Fibroblast of mammary gland (primary cell): ENCODE results near the gene MUS81.

ENCODE experiments used
- DNase-seq: peaks from one replicate; pipeline ENCODE4 v3.0.0-alpha.2; 2010; ENCODE audit warnings: low read depth
- H3K4me3 ChIP-seq: 2 replicates; pipeline ENCODE4 v1.5.1; 2011; ENCODE audit warnings: low read depth, mild to moderate bottlenecking, low read length, moderate library complexity; ENCODE audit not compliant: control insufficient read depth
- TF ChIP-seq, protein P1 (sequence below): conservative IDR thresholded peaks from 2 replicates; pipeline ENCODE4 v1.5.1; 2011; ENCODE audit warnings: low read depth, low read length, inconsistent platforms; ENCODE audit not compliant: control insufficient read depth, insufficient read depth

The MUS81 gene

GRCh38 chr11:65862191-65862735 is 2.0 kb downstream of the MUS81 start:
- TF ChIP-seq, protein P1, sequence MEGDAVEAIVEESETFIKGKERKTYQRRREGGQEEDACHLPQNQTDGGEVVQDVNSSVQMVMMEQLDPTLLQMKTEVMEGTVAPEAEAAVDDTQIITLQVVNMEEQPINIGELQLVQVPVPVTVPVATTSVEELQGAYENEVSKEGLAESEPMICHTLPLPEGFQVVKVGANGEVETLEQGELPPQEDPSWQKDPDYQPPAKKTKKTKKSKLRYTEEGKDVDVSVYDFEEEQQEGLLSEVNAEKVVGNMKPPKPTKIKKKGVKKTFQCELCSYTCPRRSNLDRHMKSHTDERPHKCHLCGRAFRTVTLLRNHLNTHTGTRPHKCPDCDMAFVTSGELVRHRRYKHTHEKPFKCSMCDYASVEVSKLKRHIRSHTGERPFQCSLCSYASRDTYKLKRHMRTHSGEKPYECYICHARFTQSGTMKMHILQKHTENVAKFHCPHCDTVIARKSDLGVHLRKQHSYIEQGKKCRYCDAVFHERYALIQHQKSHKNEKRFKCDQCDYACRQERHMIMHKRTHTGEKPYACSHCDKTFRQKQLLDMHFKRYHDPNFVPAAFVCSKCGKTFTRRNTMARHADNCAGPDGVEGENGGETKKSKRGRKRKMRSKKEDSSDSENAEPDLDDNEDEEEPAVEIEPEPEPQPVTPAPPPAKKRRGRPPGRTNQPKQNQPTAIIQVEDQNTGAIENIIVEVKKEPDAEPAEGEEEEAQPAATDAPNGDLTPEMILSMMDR = no peak
- no peak for DNase-seq
- H3K4me3 ChIP-seq = peak overlapping the region; percentile 90

DNA sequence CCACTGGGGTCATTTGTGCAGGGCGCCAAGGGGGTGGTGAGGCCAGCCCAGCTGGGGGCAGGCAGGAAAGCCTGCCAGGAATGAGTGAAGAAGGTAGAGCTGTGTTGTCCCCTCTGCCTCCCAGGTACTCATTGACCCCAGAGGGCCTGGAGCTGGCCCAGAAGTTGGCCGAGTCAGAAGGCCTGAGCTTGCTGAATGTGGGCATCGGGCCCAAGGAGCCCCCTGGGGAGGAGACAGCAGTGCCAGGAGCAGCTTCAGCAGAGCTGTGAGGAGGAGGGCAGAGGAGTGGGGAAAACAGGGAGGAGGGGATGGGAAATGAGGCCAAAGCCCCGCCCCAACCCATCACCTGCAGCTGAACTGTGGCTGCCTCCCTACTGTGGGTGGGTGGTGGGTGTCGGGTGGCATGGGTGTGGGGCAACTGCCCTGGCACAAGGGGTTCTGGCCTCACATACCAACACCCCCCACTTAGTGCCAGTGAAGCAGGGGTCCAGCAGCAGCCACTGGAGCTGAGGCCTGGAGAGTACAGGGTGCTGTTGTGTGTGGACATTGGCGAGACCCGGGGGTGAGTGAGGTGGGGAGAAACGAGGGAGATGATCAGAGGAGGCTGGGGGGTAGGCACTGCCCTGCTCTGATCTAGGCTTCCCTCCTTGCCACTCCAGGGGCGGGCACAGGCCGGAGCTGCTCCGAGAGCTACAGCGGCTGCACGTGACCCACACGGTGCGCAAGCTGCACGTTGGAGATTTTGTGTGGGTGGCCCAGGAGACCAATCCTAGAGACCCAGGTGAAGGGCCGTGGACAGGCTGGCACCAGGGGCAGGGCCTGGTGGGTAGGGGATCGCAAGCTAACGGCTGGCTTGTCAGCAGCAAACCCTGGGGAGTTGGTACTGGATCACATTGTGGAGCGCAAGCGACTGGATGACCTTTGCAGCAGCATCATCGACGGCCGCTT is 3.0 kb downstream of the MUS81 start:
- H3K4me3 ChIP-seq = no peak overlapping the region
- DNase-seq = no peak
- TF ChIP-seq, protein P1 = no peak

DNA sequence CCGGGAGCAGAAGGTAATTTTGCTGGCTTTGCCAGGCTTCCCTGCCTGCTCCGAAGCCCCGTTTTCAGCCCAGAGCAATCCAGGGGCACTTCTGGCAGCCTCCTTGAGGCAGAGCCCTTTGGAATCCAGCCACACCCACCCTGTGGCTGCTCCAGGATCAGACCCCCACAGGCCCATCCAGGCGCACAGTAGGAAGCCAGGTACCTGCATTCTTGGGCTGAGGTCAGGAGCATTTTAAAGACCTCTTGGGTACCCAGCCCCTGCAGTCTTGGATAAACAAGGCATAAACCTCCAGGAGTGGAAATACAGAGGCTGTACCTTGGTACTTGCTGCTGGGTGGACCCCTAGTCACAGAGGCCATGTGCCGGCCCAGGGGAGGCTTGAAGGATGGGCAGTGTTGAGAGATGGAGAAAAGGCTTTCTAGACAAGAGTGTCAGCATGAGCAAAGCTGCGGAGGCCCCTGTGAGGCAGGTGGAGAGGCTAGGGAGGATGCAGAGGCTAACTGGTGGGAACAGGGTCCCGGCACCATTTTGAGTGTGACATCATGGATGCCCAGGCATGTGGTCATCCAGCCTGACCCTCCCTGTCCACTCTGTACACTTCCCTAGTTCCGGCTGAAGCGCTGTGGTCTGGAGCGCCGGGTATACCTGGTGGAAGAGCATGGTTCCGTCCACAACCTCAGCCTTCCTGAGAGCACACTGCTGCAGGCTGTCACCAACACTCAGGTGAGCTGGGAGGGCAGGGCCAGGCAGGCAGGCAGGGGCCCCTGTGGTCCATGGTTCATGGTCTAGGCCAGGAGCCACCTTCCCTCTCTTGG is 3.9 kb downstream of the MUS81 start:
- TF ChIP-seq, protein P1 = no peak
- DNase-seq = no peak
- no peak overlapping the region for H3K4me3 ChIP-seq

GRCh38 chr11:65864706-65865471 is 4.7 kb downstream of the MUS81 start:
- H3K4me3 ChIP-seq = no peak overlapping the region
- TF ChIP-seq, protein P1 = no peak
- no peak for DNase-seq

GRCh38 chr11:65865550-65866172 is 5.4 kb downstream of the MUS81 start:
- DNase-seq = no peak
- TF ChIP-seq, protein P1 = no peak
- H3K4me3 ChIP-seq = no peak overlapping the region
